OCI-LY7 (cell line): Measurements from ENCODE around the gene PRODH. TPM values are rescaled to one million over a fixed set of nuclear protein-coding genes. Genes with fewer than 3 reads are reported as not detected.

Experiments used
- Bru-seq: library from RNA; stranded (reverse); fragments of 400-500 nt; gene quantifications from one replicate; lab custom pipeline; 2021; lab: Mats Ljungman, UMichigan
- BruChase-seq, 2 experiments: library from RNA; stranded (reverse); fragments of 400-500 nt; gene quantifications; one replicate each; lab custom pipeline; 2021; lab: Mats Ljungman, UMichigan
- BruUV-seq: library from RNA; stranded (reverse); fragments of 400-500 nt; replicated peaks from 2 replicates; lab custom pipeline; 2021; lab: Mats Ljungman, UMichigan
- CTCF ChIA-PET: fragments of 300-600 bp; sonication (Branson Sonifier 250); formaldehyde crosslinking; loops from one replicate; lab custom pipeline; 2022; ENCODE audit warnings: antibody characterized with exemption; ENCODE audit not compliant: unreplicated experiment; lab: Charles Lee
- POLR2A ChIA-PET: fragments of 300-600 bp; sonication (Branson Sonifier 250); formaldehyde crosslinking; loops from one replicate; lab custom pipeline; 2022; ENCODE audit warnings: antibody characterized with exemption; lab: Charles Lee
- DNase-seq: peaks from one replicate; pipeline ENCODE4 v3.0.0-alpha.2; 2015; ENCODE audit warnings: low spot score
- H2AFZ ChIP-seq: fragments of 200-600 bp; sonication (generic), shearing (Covaris generic); 2 replicates; pipeline ENCODE4 v1.6.1; 2014; ENCODE audit warnings: mild to moderate bottlenecking, antibody characterized with exemption, low read length, moderate library complexity
- H3K27ac ChIP-seq: fragments of 200-600 bp; sonication (generic); 2 replicates; pipeline ENCODE4 v1.5.1; 2014; ENCODE audit warnings: mixed run types, low read depth, mild to moderate bottlenecking, moderate library complexity, low read length, inconsistent platforms; ENCODE audit not compliant: poor library complexity, severe bottlenecking
- H3K36me3 ChIP-seq: fragments of 200-600 bp; sonication (generic); 2 replicates; pipeline ENCODE4 v1.6.1; 2014; ENCODE audit warnings: mild to moderate bottlenecking, antibody characterized with exemption, low read length, moderate library complexity, mixed read lengths; ENCODE audit not compliant: insufficient read depth
- H3K4me1 ChIP-seq: fragments of 200-600 bp; sonication (generic); 2 replicates; pipeline ENCODE4 v1.5.1; 2014; ENCODE audit warnings: mild to moderate bottlenecking, low read length; ENCODE audit not compliant: insufficient read depth, poor library complexity, severe bottlenecking
- H3K4me2 ChIP-seq: fragments of 200-600 bp; sonication (generic); 2 replicates; pipeline ENCODE4 v1.6.1; 2014; ENCODE audit warnings: mild to moderate bottlenecking, low read length
- H3K4me3 ChIP-seq: fragments of 200-600 bp; sonication (generic); 2 replicates; pipeline ENCODE4 v1.5.1; 2014; ENCODE audit warnings: mild to moderate bottlenecking, low read depth, low read length; ENCODE audit not compliant: poor library complexity, severe bottlenecking
- H3K79me2 ChIP-seq: fragments of 200-600 bp; sonication (generic); 2 replicates; pipeline ENCODE4 v1.6.1; 2016; ENCODE audit warnings: low read depth, mild to moderate bottlenecking, low read length, moderate library complexity, mixed read lengths; ENCODE audit not compliant: insufficient read depth
- H3K9me2 ChIP-seq: fragments of 200-600 bp; sonication (generic); 2 replicates; pipeline ENCODE4 v1.6.1; 2016; ENCODE audit warnings: mild to moderate bottlenecking, low read length, mixed read lengths; ENCODE audit not compliant: insufficient read depth
- H3K9me3 ChIP-seq: fragments of 200-600 bp; sonication (generic); 2 replicates; pipeline ENCODE4 v1.6.1; 2014; ENCODE audit warnings: mild to moderate bottlenecking, mixed run types, low read length, mixed read lengths
- H4K20me1 ChIP-seq: fragments of 200-600 bp; sonication (generic); 2 replicates; pipeline ENCODE4 v1.6.1; 2014; ENCODE audit warnings: mild to moderate bottlenecking, antibody characterized with exemption, low read length, moderate library complexity, mixed read lengths; ENCODE audit not compliant: insufficient read depth
- EZH2phosphoT487 ChIP-seq: fragments of 200-600 bp; sonication (generic); IDR thresholded peaks from 2 replicates; pipeline ENCODE4 v1.6.1; 2018; ENCODE audit warnings: low read depth, borderline replicate concordance, mild to moderate bottlenecking, mixed run types, antibody characterized with exemption, low read length, moderate library complexity, mixed read lengths
- intact Hi-C: fragments of 100-400 bp; cut with micrococcal nuclease; formaldehyde crosslinking; loops from one replicate; pipeline ENCODE4 v1.10.0; 2022; ENCODE audit not compliant: unreplicated experiment
- long read RNA-seq: library from polyadenylated mRNA; stranded (forward); transcript quantifications from one replicate; pipeline ENCODE4 v2.0.0, GENCODE V29; 2022
- total RNA-seq, 2 experiments: library from RNA; depleted of rRNA in 1 of 2; stranded (reverse); fragments of >200 nt in 1 of 2; shearing (Covaris generic) in 1 of 2; gene quantifications; 2 replicates each; pipeline ENCODE4 v1.2.3, GENCODE V29; 2014 to 2022
- TF ChIP-seq, protein P1 (sequence below): fragments of 200-600 bp; sonication (generic); conservative IDR thresholded peaks from 2 replicates; pipeline ENCODE4 v1.5.1; 2014; ENCODE audit warnings: mild to moderate bottlenecking, antibody characterized with exemption, low read length, moderate library complexity, mixed read lengths

The PRODH gene
- not detected in 2 replicates for total RNA-seq (2014; rRNA removed; shearing (Covaris generic))
- total RNA-seq (2022), result not detected in 2 replicates
- not detected for Bru-seq, nascent RNA
- not detected for BruChase-seq, experiment 1, labeled RNA remaining after a 6-hour chase
- BruChase-seq, experiment 2, labeled RNA remaining after a 2-hour chase, result not detected
- long read RNA-seq, result 0 reads

GRCh38 chr22:18935889-18936529 lies at the start of gene PRODH:
Gene PRODH (minus strand): TSS chr22:18936293. CDS start chr22:18936287, 6 bp downstream.
- Histone ChIP-seq H3K4me2 (no peak within 1 kb of the TSS), H3K9me2 (no peaks in the 10 kb centered on the region), H2AFZ (no peak within 1 kb of the TSS), H3K27ac (no peak within 1 kb of the TSS), H3K4me3 (no peak within 1 kb of the TSS), H3K79me2 (no peaks in the 10 kb centered on the region), H3K4me1 (no peaks in the 10 kb centered on the region), H3K36me3 (no peaks in the 10 kb centered on the region), H3K9me3 (no peaks in the 10 kb centered on the region), H4K20me1 (no peaks in the 10 kb centered on the region)
- TF ChIP-seq, protein P1, sequence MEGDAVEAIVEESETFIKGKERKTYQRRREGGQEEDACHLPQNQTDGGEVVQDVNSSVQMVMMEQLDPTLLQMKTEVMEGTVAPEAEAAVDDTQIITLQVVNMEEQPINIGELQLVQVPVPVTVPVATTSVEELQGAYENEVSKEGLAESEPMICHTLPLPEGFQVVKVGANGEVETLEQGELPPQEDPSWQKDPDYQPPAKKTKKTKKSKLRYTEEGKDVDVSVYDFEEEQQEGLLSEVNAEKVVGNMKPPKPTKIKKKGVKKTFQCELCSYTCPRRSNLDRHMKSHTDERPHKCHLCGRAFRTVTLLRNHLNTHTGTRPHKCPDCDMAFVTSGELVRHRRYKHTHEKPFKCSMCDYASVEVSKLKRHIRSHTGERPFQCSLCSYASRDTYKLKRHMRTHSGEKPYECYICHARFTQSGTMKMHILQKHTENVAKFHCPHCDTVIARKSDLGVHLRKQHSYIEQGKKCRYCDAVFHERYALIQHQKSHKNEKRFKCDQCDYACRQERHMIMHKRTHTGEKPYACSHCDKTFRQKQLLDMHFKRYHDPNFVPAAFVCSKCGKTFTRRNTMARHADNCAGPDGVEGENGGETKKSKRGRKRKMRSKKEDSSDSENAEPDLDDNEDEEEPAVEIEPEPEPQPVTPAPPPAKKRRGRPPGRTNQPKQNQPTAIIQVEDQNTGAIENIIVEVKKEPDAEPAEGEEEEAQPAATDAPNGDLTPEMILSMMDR, result no peak
- no peak for TF ChIP-seq EZH2phosphoT487
- CTCF ChIA-PET, result no interaction called here
- DNase-seq, result no peak
- intact Hi-C loops, result no loop called here
- BruUV-seq, result no TSS peak
- POLR2A ChIA-PET, result no interaction called here

- CTCF ChIA-PET, result no interaction called here
- Histone ChIP-seq H3K4me1 (no peaks in the 10 kb centered on the region), H3K4me3 (no peak overlapping the region), H3K36me3 (no peaks in the 10 kb centered on the region), H3K9me3 (peaks cover 3% of the 10 kb centered on the region; the same call in 1 of the 2 replicates), H3K9me2 (no peaks in the 10 kb centered on the region), H2AFZ (no peak overlapping the region), H4K20me1 (no peaks in the 10 kb centered on the region), H3K4me2 (no peak overlapping the region), H3K27ac (no peak overlapping the region), H3K79me2 (no peaks in the 10 kb centered on the region)
- intact Hi-C loops, result no loop called here
- no TSS peak for BruUV-seq
- TF ChIP-seq, protein P1, result no peak
- no peak for TF ChIP-seq EZH2phosphoT487
- POLR2A ChIA-PET, result interaction anchor here (0.6 kb wide), 1 partner anchor 37 kb away, joined by 3 read pairs; no protein-coding TSS in a partner anchor
- DNase-seq, result no peak
These were observed 49.7 kb upstream of the PRODH start for GRCh38 chr22:18985780-18986179.

- Histone ChIP-seq H3K27ac (no peak overlapping the region), H3K36me3 (no peaks in the 10 kb centered on the region), H3K4me1 (no peaks in the 10 kb centered on the region), H2AFZ (no peak overlapping the region), H3K9me2 (no peaks in the 10 kb centered on the region), H4K20me1 (no peaks in the 10 kb centered on the region), H3K4me2 (no peak overlapping the region), H3K79me2 (no peaks in the 10 kb centered on the region), H3K9me3 (peaks cover 6% of the 10 kb centered on the region; the same call in 1 of the 2 replicates), H3K4me3 (no peak overlapping the region)
- POLR2A ChIA-PET, result interaction anchor here (0.7 kb wide), 1 partner anchor 452 kb away, joined by 3 read pairs; no protein-coding TSS in a partner anchor
- no peak for DNase-seq
- intact Hi-C loops, result no loop called here
- no peak for TF ChIP-seq EZH2phosphoT487
- TF ChIP-seq, protein P1, result no peak
- CTCF ChIA-PET, result no interaction called here
- BruUV-seq, result no TSS peak
These were observed 48.5 kb upstream of the PRODH start for GRCh38 chr22:18984564-18984963.
